Measurements from ENCODE around the gene RTN4RL1.
A peak's percentile ranks its signal among the peaks of the same experiment; 100 is the strongest.

Gene RTN4RL1

GRCh38 chr17:1966274-1967086 is 58.7 kb downstream of the RTN4RL1 start:
- Histone ChIP-seq H4K8ac (ENCODE audit: low read depth, low read length) (no peak overlapping the region), H3K27me3 (ENCODE audit: insufficient read depth, low read length, poor library complexity) (no peaks in the 10 kb centered on the region), H3K56ac (ENCODE audit: low read length) (peak overlapping the region; percentile 15), H3K27ac (ENCODE audit: low read depth, low read length) (peak overlapping the region; percentile 19), H3K79me2 (ENCODE audit: control insufficient read depth, insufficient read depth, low read length) (no peaks in the 10 kb centered on the region), H3K4ac (ENCODE audit: low read depth, low read length) (no peak overlapping the region), H3K36me3 (ENCODE audit: control insufficient read depth, insufficient read depth, low read length) (no peaks in the 10 kb centered on the region), H3K4me3 (ENCODE audit: low read length) (no peak overlapping the region), H2BK120ac (ENCODE audit: low read depth, low read length) (no peak overlapping the region), H3K18ac (ENCODE audit: low read length) (no peak overlapping the region), H2BK15ac (replicated peaks; ENCODE audit: low read depth) (no peak overlapping the region), H2AK5ac (ENCODE audit: low read length) (no peak overlapping the region), H3K9ac (ENCODE audit: low read length) (no peak overlapping the region), H4K5ac (ENCODE audit: low read length) (no peak overlapping the region), H3K4me2 (ENCODE audit: low read length) (no peak overlapping the region), H3K79me1 (ENCODE audit: low read length) (no peaks in the 10 kb centered on the region), H2BK5ac (ENCODE audit: low read length) (no peak overlapping the region), H3K4me1 (ENCODE audit: control insufficient read depth, low read depth, low read length) (no peaks in the 10 kb centered on the region), H3K23ac (ENCODE audit: low read length) (no peak overlapping the region)
- DNase-seq, result no peak
- WGBS (ENCODE audit: extremely low coverage, insufficient coverage, low lambda C conversion rate), result no CpG with 5 or more reads among the region's 12 CpGs

GRCh38 chr17:1965556-1966273 is 59.4 kb downstream of the RTN4RL1 start:
- Histone ChIP-seq H3K79me1 (ENCODE audit: low read length) (no peaks in the 10 kb centered on the region), H3K9ac (ENCODE audit: low read length) (no peak overlapping the region), H3K27me3 (ENCODE audit: insufficient read depth, low read length, poor library complexity) (no peaks in the 10 kb centered on the region), H4K5ac (ENCODE audit: low read length) (no peak overlapping the region), H4K8ac (ENCODE audit: low read depth, low read length) (no peak overlapping the region), H3K36me3 (ENCODE audit: control insufficient read depth, insufficient read depth, low read length) (no peaks in the 10 kb centered on the region), H3K79me2 (ENCODE audit: control insufficient read depth, insufficient read depth, low read length) (no peaks in the 10 kb centered on the region), H3K27ac (ENCODE audit: low read depth, low read length) (peak overlapping the region; percentile 3), H3K4me1 (ENCODE audit: control insufficient read depth, low read depth, low read length) (peaks cover 2% of the 10 kb centered on the region), H3K4ac (ENCODE audit: low read depth, low read length) (no peak overlapping the region), H2BK120ac (ENCODE audit: low read depth, low read length) (no peak overlapping the region), H3K23ac (ENCODE audit: low read length) (no peak overlapping the region), H2AK5ac (ENCODE audit: low read length) (no peak overlapping the region), H2BK15ac (replicated peaks; ENCODE audit: low read depth) (no peak overlapping the region), H3K18ac (ENCODE audit: low read length) (no peak overlapping the region), H3K4me3 (ENCODE audit: low read length) (no peak overlapping the region), H2BK5ac (ENCODE audit: low read length) (no peak overlapping the region), H3K56ac (ENCODE audit: low read length) (no peak overlapping the region), H3K4me2 (ENCODE audit: low read length) (no peak overlapping the region)
- no CpG with 5 or more reads among the region's 21 CpGs for WGBS (ENCODE audit: extremely low coverage, insufficient coverage, low lambda C conversion rate)
- no peak for DNase-seq

- no peak overlapping the region for H4K5ac ChIP-seq (ENCODE audit: low read length)
- no peaks in the 10 kb centered on the region for H3K79me1 ChIP-seq (ENCODE audit: low read length)
- H3K4ac ChIP-seq (ENCODE audit: low read depth, low read length), result no peak overlapping the region
- no peak overlapping the region for H3K9ac ChIP-seq (ENCODE audit: low read length)
- H4K8ac ChIP-seq (ENCODE audit: low read depth, low read length), result no peak overlapping the region
- no peak overlapping the region for H2BK120ac ChIP-seq (ENCODE audit: low read depth, low read length)
- H3K56ac ChIP-seq (ENCODE audit: low read length), result peak overlapping the region; percentile 5
- DNase-seq, result no peak
- no peak overlapping the region for H3K4me3 ChIP-seq (ENCODE audit: low read length)
- H2AK5ac ChIP-seq (ENCODE audit: low read length), result no peak overlapping the region
- no peak overlapping the region for H3K4me2 ChIP-seq (ENCODE audit: low read length)
- no peaks in the 10 kb centered on the region for H3K27me3 ChIP-seq (ENCODE audit: insufficient read depth, low read length, poor library complexity)
- no peaks in the 10 kb centered on the region for H3K36me3 ChIP-seq (ENCODE audit: control insufficient read depth, insufficient read depth, low read length)
- peaks cover 8% of the 10 kb centered on the region for H3K4me1 ChIP-seq (ENCODE audit: control insufficient read depth, low read depth, low read length)
- H3K23ac ChIP-seq (ENCODE audit: low read length), result peak overlapping the region; percentile 66
- no peak overlapping the region for H2BK15ac ChIP-seq (replicated peaks; ENCODE audit: low read depth)
- no peaks in the 10 kb centered on the region for H3K79me2 ChIP-seq (ENCODE audit: control insufficient read depth, insufficient read depth, low read length)
- no peak overlapping the region for H2BK5ac ChIP-seq (ENCODE audit: low read length)
- H3K18ac ChIP-seq (ENCODE audit: low read length), result no peak overlapping the region
- no CpG with 5 or more reads among the region's 7 CpGs for WGBS (ENCODE audit: extremely low coverage, insufficient coverage, low lambda C conversion rate)
- H3K27ac ChIP-seq (ENCODE audit: low read depth, low read length), result no peak overlapping the region
Observed at GRCh38 chr17:1963250-1963649, 61.9 kb downstream of the RTN4RL1 start.

- WGBS (ENCODE audit: extremely low coverage, insufficient coverage, low lambda C conversion rate), result no CpG with 5 or more reads among the region's 14 CpGs
- no peaks in the 10 kb centered on the region for H3K36me3 ChIP-seq (ENCODE audit: control insufficient read depth, insufficient read depth, low read length)
- H3K9ac ChIP-seq (ENCODE audit: low read length), result no peak overlapping the region
- H4K5ac ChIP-seq (ENCODE audit: low read length), result no peak overlapping the region
- no peak overlapping the region for H2BK120ac ChIP-seq (ENCODE audit: low read depth, low read length)
- peak; percentile 94 for DNase-seq
- H3K4me2 ChIP-seq (ENCODE audit: low read length), result no peak overlapping the region
- no peak overlapping the region for H2BK15ac ChIP-seq (replicated peaks; ENCODE audit: low read depth)
- H3K27ac ChIP-seq (ENCODE audit: low read depth, low read length), result peak overlapping the region; percentile 80
- H2BK5ac ChIP-seq (ENCODE audit: low read length), result peak overlapping the region; percentile 74
- no peaks in the 10 kb centered on the region for H3K79me2 ChIP-seq (ENCODE audit: control insufficient read depth, insufficient read depth, low read length)
- H3K4me1 ChIP-seq (ENCODE audit: control insufficient read depth, low read depth, low read length), result peaks cover 8% of the 10 kb centered on the region
- no peaks in the 10 kb centered on the region for H3K79me1 ChIP-seq (ENCODE audit: low read length)
- no peak overlapping the region for H4K8ac ChIP-seq (ENCODE audit: low read depth, low read length)
- peak overlapping the region; percentile 85 for H3K56ac ChIP-seq (ENCODE audit: low read length)
- no peak overlapping the region for H3K23ac ChIP-seq (ENCODE audit: low read length)
- H3K4ac ChIP-seq (ENCODE audit: low read depth, low read length), result no peak overlapping the region
- no peaks in the 10 kb centered on the region for H3K27me3 ChIP-seq (ENCODE audit: insufficient read depth, low read length, poor library complexity)
- H3K4me3 ChIP-seq (ENCODE audit: low read length), result no peak overlapping the region
- H2AK5ac ChIP-seq (ENCODE audit: low read length), result no peak overlapping the region
- no peak overlapping the region for H3K18ac ChIP-seq (ENCODE audit: low read length)
Observed at GRCh38 chr17:1961189-1961588, 63.9 kb downstream of the RTN4RL1 start.

GRCh38 chr17:1960545-1960912 is 64.6 kb downstream of the RTN4RL1 start:
- H3K27ac ChIP-seq (ENCODE audit: low read depth, low read length), result peak overlapping the region; percentile 30
- H3K56ac ChIP-seq (ENCODE audit: low read length), result peak overlapping the region; percentile 73
- H3K23ac ChIP-seq (ENCODE audit: low read length), result no peak overlapping the region
- no peaks in the 10 kb centered on the region for H3K79me2 ChIP-seq (ENCODE audit: control insufficient read depth, insufficient read depth, low read length)
- H3K4me1 ChIP-seq (ENCODE audit: control insufficient read depth, low read depth, low read length), result peaks cover 8% of the 10 kb centered on the region
- DNase-seq, result no peak
- H3K27me3 ChIP-seq (ENCODE audit: insufficient read depth, low read length, poor library complexity), result no peaks in the 10 kb centered on the region
- H3K9ac ChIP-seq (ENCODE audit: low read length), result no peak overlapping the region
- no peak overlapping the region for H4K8ac ChIP-seq (ENCODE audit: low read depth, low read length)
- H3K4ac ChIP-seq (ENCODE audit: low read depth, low read length), result no peak overlapping the region
- H4K5ac ChIP-seq (ENCODE audit: low read length), result no peak overlapping the region
- H3K4me3 ChIP-seq (ENCODE audit: low read length), result no peak overlapping the region
- H2BK120ac ChIP-seq (ENCODE audit: low read depth, low read length), result no peak overlapping the region
- H3K36me3 ChIP-seq (ENCODE audit: control insufficient read depth, insufficient read depth, low read length), result no peaks in the 10 kb centered on the region
- H3K4me2 ChIP-seq (ENCODE audit: low read length), result no peak overlapping the region
- H2BK5ac ChIP-seq (ENCODE audit: low read length), result peak overlapping the region; percentile 65
- no peak overlapping the region for H3K18ac ChIP-seq (ENCODE audit: low read length)
- no peak overlapping the region for H2AK5ac ChIP-seq (ENCODE audit: low read length)
- WGBS (ENCODE audit: extremely low coverage, insufficient coverage, low lambda C conversion rate), result no CpG with 5 or more reads among the region's 8 CpGs
- no peak overlapping the region for H2BK15ac ChIP-seq (replicated peaks; ENCODE audit: low read depth)
- H3K79me1 ChIP-seq (ENCODE audit: low read length), result no peaks in the 10 kb centered on the region

Measured in mesendoderm (in vitro differentiated cells).